HG03060 (cell line): ENCODE results near the gene SH3RF2.
"Not testable (repeated sequence)": the region's sequence is repeated elsewhere in the genome, so short reads cannot be mapped to it uniquely, and the experiment has no call there.

Source experiments
- ATAC-seq: cut with Tn5 transposase; IDR thresholded peaks from one replicate; pipeline ENCODE4 v1.9.1; 2021; ENCODE audit warnings: low read depth, moderate number of reproducible peaks; ENCODE audit not compliant: unreplicated experiment

The SH3RF2 gene, protein sequence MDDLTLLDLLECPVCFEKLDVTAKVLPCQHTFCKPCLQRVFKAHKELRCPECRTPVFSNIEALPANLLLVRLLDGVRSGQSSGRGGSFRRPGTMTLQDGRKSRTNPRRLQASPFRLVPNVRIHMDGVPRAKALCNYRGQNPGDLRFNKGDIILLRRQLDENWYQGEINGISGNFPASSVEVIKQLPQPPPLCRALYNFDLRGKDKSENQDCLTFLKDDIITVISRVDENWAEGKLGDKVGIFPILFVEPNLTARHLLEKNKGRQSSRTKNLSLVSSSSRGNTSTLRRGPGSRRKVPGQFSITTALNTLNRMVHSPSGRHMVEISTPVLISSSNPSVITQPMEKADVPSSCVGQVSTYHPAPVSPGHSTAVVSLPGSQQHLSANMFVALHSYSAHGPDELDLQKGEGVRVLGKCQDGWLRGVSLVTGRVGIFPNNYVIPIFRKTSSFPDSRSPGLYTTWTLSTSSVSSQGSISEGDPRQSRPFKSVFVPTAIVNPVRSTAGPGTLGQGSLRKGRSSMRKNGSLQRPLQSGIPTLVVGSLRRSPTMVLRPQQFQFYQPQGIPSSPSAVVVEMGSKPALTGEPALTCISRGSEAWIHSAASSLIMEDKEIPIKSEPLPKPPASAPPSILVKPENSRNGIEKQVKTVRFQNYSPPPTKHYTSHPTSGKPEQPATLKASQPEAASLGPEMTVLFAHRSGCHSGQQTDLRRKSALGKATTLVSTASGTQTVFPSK

DNA sequence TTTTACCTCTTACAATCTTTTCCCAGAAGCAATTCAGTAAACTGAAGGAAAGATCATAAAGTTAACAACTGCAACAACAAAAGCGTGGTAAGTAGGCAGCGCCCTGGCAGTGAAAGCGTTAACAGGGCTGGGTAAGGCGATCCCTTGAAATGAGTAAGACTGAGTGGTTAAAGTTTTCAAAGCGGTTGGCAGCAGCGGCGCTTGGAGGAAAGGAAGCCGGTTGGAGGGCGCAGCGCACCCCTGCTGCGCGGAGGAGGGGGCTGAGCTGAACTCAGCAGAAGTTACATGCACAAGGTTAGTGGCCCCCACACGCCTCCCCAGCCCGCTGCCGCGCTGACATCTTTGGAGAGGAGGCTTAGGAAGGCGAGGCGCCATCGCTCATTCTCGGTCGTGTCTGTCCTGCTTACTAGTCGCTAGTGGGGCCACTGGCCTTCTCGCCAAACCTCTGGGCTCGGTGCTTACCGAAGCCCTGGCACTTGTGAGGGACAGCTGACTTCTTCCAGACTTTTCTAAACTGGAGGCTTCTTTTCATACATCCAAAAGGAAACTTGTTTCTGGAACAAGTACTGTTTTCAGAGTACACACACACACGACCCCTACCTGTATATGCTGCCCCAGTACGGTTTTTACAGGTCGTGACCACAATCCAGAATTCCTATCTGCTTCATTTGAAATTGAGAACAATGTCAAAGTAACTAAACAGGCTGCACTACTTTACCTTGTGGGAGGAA, at the start of gene SH3RF2:
SH3RF2 (plus strand) TSS at position 178 of the 731 bp plus-strand sequence. CDS start 1,351 bp downstream, outside the sequence.
- no peak for ATAC-seq

DNA sequence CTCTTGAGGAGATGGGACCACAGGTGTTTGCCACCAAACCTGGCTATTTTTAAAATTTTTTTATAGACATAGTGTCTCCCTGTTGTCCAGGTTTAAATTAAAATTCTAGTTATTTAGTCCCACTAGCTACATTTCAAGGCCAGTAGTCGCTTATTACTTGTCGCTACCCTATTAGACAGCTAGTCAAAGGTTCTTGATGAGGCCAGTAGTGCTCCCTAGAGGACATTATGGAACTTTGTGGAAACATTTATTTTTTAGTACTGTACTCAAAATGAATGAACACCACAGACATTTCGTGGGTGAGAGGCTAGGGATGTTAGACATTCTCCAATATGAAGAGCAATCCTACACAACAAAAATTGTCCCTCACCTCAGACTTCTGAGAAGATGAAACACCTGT, 49.2 kb upstream of the SH3RF2 start:
- no peak for ATAC-seq

DNA sequence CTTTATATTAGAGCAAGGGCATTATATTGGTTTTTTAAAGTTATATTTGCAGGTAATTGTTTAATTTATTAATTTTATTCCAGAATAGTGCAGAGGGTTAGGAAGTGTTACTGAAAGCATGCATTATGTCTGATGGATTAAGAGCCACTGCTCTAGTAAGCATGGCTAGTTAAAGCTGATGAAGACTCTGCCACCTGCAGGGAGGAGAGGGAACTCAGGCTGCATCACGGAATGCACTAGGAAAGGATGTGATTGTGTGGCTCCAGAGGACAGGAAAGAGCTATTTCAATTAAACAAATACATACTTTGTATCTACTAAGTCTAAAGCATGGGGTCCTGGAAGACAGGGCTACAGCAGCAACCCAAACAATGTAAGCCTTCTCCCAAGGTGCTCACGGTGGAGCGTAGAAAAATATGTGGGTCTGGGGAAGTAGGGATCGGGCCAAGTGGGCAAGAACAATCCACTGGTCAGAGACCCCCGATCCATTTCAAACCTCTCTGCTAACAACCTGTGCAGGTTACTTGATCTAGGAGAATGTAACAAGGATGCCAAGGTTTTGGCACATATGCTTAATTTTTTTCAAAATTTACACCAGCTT, 48.3 kb upstream of the SH3RF2 start:
- no peak for ATAC-seq

DNA sequence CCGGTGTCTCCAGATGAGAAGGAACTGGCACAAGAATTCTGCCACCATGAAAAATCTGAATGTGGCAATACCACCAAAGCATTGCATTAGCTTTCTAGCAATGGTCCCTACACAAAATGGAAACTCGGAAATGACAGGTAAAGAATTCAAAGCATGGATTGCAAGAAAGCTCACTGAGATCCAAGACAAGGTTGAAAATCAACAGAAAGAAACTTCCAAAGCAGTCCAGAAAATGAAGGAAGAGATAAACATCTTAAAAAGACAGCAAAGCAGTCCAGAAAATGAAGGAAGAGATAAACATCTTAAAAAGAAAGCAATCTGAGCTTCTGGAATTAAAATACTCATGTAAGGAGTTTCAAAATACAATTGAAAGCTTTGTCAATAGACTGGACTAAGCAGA, 46.8 kb upstream of the SH3RF2 start:
- ATAC-seq, result no peak

DNA sequence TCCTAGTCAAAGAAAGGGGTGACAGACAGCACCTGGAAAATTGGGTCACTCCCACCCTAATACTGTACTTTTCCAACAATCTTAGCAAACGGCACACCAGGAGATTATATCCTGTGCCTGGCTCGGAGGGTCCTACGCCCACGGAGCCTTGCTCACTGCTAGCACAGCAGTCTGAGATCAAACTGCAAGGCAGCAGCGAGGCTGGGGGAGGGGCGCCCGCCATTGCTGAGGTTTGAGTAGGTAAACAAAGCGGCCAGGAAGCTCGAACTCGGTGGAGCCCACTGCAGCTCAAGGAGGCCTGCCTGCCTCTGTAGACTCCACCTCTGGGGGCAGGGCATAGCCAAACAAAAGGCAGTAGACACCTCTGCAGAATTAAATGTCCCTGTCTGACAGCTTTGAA, 45.0 kb upstream of the SH3RF2 start:
- not testable (repeated sequence) for ATAC-seq

DNA sequence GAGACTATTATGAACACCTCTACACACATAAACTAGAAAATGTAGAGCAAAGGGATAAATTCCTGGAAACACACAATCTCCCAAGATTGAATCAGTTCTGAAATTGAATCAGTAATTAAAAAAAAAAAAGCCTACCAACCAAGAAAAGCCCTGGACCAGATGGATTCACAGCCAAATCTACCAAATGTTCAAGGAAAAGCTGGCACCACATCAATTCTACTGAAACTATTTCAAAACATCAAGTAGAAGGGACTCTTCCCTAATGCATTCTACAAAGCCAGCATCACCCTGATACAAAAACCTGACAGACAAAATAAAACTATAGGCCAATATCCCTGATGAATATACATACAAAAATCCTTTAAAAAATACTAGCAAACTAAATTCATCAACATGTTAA, 38.2 kb upstream of the SH3RF2 start:
- no peak for ATAC-seq

DNA sequence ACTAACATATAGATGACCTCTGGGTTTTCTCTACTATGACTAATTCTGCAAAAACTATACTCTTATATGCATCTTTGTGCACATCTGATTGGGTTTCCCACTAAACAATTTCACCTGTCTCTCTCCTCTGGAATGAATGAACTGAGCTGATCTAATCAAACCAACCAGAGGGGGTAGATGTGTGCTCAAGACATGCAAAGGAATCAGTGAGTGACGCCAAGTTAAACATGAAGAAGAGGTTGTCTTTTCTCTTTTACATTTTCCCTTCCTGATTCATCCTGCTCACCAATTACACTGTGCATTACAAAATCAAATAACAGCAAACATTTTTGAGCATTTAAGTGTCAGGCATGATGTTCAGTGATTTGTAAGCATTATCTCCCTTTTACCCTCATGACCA, 34.0 kb upstream of the SH3RF2 start:
- no peak for ATAC-seq

DNA sequence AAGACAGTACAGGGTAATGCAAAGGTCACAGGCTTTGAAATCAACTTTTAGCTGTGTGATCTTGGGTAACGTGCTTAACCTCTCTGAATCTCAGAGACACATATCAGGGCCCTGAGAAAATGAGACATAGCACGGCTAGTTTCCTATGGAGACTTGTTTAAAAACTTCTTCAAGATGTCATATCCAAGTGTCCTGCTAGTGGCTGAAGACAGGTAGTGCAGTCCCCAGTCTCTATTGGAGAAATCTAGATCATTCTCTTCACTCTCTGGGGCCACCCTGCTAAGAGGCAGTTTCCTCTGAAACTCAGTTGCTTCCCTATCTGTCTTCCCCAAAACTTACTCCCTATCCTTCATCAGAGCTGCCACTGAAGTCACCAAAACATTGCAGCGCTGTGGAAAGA, 33.3 kb upstream of the SH3RF2 start:
- no peak for ATAC-seq

DNA sequence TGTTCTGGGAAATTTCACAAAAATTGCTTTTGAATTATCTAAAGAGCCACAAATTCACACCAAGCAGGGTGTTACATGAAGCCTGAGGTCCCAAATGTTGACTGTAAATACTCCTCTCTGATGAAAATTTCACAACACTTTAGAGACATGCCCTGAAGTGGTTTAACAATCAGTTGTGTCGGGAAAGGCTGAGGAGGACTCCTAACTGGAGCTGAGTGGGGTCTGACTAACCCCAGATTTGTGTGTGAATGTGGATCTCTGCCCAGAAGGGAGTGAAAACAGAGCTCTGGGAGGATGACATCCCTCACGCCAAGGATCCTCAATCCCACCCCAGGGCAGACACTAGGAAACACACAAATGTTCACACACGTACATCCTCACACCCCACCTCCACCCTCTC, 32.5 kb upstream of the SH3RF2 start:
- ATAC-seq, result no peak

DNA sequence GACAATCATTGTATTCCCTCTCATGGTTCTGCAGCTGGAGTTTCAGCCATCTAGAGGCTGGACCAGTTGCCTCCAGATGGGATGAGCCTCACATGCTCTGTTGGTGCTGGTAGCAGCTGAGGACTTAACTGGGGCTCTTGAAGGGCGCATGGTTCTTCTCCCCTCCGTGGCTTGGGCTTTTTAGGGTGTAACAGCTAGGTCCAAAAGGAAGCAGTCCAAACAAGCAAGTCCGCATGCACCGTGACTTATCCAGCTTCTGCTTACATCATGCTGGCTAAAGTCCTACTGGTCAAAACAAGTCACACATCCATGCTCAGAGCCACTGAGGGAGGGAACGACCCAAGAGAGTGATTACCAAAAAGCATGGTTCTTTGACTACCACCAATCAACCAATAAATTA, 31.6 kb upstream of the SH3RF2 start:
- no peak for ATAC-seq

DNA sequence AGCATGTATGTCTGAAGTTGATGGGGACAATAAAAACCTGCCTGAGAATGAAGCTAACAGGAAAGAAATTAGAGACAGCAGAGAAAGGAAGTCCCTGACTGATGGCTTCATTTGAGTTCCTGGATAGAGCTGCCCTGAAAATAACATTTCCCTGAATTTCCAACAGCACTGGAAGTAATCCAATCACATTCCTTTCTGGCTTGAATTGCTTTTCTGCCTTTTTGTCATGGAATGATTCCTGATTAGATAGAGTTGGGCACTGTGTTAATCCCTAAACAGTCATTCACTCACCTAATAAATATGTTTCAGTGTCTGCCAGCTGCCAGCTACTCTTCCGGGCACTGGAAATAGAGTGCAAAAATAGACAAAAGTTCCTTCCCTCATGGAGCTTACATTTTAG, 30.0 kb upstream of the SH3RF2 start:
- no peak for ATAC-seq

DNA sequence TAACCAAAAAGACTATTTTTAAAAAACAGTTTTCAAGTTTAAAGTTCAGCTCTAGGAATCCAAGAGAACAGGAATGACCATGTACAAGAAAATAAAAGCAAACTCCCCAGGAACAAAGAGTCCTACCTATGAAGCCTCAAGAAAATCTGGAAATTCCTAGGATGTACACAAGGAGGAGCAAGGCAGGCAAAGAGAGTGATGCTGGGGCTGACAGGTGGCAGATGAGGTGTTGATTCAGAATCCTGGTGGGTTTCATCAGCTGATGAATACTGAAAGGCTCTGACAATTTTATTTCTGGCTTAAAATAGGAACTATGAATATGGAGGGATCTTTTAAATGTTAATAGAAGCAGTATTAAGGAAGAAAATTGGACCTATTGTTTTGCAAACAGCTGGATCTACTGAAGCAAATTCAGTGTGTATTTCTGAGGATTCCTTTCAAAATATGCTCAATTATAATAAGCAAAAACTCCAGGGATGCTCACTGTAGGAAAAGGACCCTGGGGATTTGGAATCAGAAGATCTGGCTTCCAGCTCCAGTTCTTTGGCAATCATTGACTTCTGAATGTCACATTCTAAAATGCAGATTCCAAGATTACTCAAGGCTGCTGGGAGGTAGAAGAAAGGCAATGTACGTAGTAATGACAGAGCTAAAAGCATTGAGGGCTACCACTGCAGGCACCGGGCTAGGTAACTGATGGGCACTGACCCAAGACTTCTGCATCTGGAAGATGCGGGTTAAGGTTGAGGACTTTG, 28.0 kb upstream of the SH3RF2 start:
- no peak for ATAC-seq

DNA sequence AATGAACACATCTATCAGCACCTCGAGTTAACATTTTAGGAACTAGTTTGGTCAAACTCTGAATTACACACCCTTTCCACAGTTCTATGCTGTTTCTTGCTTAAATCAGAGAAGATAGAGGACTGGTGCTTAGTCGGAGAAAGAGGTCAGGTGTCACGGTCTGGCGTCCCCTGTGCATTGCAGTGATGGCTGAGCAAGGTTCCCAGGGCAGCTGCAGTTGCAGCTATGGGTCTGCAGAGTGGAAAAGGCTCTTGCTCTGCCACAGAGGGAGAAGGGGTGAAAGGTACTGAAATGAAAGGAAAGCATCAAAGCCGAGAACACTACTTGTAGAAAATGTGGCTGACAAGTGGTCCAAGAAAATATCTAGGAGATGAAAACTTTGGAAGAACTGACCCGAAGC, 25.2 kb upstream of the SH3RF2 start:
- no peak for ATAC-seq

DNA sequence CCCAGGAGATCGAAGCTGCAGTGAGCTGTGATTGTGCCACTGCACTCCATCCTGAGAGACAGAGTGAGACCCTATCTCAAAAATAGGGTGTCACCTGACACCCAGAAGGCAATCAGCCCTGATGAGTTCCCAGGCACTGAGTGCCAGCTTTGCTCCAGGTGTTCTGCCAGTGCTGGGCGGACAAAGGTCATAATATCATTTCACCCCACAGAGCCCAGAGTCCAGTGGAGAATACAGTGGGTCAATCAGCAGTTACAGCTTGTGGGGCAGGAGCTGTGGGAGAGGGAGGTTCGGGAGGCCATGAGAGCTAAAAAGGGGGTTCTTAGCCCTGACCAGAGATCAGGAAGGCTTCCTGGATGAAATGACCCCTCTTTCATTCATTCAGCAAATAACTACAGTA, 24.4 kb upstream of the SH3RF2 start:
- no peak for ATAC-seq

DNA sequence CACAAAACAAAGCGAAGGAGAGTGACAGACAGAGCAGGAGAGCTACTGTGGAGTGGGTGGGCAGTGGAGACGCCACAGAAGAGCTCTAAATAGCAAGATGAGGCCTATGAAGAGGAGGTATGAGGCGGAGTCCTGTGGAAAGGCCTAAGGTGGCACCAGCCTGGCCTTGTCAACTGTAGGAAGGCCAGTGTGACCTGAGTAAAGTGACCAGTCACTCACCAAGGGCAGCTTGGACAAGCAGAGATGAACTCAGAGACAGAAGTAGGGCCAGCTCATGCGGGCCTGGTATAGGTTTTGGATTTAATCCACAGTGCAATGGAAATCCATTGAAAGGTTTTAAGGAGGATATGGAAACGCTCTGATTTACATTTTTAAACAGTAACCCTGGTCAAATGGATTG, 23.8 kb upstream of the SH3RF2 start:
- no peak for ATAC-seq

DNA sequence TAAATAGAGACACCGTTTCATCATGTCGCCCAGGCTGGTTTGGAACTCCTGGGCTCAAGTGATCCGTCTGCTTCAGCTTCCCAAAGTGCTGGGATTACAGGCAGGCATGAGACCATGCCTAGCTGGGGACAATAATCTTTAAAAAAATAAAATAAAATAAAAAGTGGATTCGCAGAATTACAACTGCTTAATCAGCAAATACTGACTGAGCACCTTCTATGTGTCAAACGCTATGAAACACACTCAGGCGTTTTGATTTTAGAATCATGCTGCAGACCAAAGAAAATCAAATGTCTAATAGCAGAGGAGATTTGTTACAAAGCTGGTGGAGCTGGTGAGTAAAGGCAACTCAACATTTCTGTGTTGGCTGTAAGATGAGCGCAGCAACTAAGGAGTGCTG, 22.7 kb upstream of the SH3RF2 start:
- ATAC-seq, result no peak

DNA sequence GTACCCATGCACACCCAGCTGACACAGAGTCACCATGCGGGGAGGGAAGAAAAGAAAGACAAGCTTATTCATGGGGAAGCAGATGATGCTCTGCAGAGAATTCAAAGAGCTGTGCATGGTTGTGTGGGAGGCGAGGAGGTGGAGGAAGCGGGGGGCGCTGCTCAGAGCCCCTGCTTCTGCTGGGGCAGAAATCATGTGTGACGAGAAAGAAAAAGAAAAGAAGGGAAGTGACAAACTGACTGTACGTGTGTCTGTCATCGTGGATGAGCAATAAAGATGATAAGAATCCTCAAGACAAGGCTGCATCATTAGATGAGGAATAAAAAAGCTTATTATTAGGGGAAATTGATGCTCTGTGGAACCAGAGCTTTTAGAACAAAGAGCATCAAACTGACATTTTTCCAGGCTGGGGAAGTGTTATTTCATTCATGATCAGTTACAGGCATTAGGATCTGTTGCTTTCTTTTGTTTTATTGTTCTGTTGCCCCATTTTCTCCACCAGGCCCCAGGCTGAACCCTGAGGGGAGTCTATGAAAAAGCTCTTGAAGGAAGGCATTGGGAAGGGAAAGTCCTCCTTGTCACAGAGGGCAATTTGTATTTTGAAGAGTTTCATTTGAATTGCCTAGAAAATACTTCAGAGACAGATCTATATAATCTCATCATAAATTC, 20.3 kb upstream of the SH3RF2 start:
- no peak for ATAC-seq

DNA sequence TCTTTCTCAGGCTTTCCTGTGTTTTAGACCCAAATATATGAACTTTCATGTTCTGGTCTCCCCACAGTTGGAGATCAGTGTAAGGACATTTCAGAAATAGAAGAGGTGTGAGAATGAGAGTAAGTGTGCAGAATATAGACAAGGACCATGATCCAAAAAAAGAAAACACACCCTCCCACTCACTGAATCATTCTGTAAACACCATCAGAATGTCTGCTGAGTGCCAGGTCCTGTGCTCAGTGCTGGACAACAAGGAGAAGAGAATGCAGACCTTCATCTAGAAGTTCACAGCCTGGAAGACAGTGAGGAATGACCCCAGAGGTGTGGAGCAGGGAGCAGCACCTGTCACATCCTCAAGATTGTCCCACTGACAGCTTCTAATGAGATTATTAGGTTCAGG, 19.1 kb upstream of the SH3RF2 start:
- no peak for ATAC-seq

DNA sequence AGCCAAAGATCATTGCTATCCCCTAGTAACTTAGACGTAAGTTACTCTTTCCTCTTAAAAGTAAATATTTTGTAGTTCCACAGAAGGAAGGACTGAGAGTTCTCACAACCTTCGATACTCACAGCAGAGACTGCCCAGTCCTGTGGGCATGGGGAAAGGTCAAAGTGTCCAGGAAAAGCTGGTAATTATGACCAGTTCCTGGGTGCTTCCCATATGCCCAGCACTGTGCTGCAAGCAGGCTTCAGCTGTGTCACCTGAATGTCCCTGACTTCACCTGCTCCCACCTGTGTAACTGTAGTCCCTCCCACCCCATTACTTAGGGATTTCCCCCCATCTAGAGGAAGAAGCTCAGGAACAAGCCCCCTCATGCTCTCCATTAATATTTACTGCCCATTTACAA, 18.0 kb upstream of the SH3RF2 start:
- no peak for ATAC-seq

DNA sequence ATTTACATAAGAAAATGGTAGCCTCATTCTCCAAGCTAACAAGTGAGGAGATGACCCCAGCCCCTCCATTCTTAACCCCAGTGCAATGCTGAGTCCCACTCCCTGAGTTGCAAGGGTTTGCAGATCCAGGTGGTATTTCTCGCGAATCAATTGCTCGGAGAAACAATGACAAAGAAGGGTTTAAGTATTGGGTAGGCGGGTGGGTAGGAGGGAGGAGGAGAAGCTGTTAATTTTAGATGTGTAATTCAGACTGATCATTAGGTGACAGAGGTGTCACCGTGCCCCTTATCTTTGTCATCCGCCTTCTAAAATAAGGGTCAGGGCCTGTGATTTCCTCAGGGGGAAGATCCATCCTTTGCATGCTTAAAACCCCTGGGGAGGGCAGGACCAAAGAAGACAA, 17.0 kb upstream of the SH3RF2 start:
- no peak for ATAC-seq
